NCI-H2196 treated with DMSO at 0.1 percent for 48 hours (cell line): ENCODE measurements around the gene TRA2B.
"Not testable (repeated sequence)": the region's sequence is repeated elsewhere in the genome, so short reads cannot be mapped to it uniquely, and the experiment has no call there.

Experiments used
- DNase-seq: peaks from one replicate; lab custom pipeline; 2025; ENCODE audit not compliant: unreplicated experiment; lab: John Stamatoyannopoulos, UW

TRA2B gene

GRCh38 chr3:185929192-185930151 is 8.3 kb downstream of the TRA2B start:
- no peak for DNase-seq

GRCh38 chr3:185928496-185928895 is 9.3 kb downstream of the TRA2B start:
- no peak for DNase-seq

- no peak for DNase-seq
Observed at GRCh38 chr3:185927501-185928200, 10.2 kb downstream of the TRA2B start.

GRCh38 chr3:185926445-185926844 is 11.4 kb downstream of the TRA2B start:
- no peak for DNase-seq

DNA sequence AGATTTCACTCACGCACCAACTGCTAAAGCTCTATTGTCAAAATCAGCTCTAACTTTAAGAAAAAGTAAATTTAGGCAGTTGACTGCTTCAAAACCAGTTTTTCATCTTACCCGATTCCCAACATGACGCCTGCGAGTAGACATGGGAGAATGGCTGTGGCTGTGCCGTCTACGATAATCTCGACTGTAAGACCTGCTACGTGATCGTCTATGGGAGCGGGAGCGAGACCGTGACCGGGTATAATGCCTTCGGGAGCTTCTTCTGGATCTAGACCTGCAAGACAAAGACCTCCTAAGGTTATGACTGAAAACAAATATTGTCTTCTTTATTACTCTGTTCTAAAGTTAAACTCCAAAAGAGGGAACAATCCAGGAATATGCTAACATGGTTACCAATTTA is 12.5 kb downstream of the TRA2B start:
- no peak for DNase-seq

GRCh38 chr3:185924375-185924774 is 13.4 kb downstream of the TRA2B start:
- DNase-seq: no peak

DNA sequence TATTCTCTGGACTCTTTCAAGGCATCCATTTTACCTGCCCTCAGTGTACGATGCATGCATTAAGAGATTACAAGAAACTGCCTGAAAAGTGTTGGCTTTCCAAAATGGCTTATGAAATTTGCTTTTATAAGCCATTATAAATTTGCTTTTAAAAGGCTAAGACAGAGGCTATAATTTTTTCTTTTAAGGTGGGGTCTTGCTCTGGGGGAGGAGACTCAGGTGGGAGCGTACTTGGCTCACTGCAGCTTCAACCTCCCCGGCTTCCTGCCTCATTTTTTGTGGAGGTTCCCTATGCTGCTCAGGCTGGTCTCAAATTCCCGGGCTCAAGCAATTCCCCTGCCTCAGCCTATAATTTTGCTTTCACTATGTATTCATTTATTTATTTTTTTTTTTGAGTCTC is 17.6 kb downstream of the TRA2B start:
- no peak for DNase-seq

DNA sequence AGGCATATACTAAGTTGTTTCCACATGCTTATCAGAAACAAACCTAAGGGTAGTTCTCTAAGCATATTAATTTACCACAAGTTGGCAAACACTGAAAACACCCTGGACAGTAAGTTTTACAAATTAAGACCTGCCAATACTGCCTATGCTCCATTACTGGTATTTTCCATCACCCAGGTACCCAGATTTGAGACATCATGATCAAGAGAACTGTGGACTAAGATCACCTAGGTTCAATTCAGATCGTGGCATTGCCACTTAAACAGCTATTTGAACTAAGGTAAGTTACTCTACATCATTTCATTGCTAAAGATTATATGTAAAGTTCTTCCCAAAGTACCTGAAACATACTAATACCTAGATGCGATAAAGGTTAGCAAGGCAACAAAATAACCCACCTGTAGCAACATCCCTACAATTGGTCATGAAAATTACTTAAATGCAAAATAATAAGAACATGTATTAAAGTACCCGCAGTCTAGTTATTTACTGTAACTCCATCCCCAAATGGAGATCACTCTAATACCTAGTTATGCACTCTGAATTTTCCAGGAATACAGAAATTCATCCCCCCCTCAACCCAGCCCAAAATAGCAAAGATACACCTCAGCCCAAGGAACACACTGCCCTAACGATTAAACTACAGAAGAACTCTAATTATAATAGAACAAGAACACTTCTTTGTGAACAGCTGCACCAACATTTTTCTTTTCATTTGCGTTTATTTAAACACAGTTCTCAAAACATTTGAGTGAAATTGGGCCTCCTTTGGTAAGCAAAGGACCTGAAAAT is 21.6 kb downstream of the TRA2B start:
- DNase-seq: no peak

- no peak for DNase-seq
Observed at GRCh38 chr3:185915642-185916041, 22.2 kb downstream of the TRA2B start.

DNA sequence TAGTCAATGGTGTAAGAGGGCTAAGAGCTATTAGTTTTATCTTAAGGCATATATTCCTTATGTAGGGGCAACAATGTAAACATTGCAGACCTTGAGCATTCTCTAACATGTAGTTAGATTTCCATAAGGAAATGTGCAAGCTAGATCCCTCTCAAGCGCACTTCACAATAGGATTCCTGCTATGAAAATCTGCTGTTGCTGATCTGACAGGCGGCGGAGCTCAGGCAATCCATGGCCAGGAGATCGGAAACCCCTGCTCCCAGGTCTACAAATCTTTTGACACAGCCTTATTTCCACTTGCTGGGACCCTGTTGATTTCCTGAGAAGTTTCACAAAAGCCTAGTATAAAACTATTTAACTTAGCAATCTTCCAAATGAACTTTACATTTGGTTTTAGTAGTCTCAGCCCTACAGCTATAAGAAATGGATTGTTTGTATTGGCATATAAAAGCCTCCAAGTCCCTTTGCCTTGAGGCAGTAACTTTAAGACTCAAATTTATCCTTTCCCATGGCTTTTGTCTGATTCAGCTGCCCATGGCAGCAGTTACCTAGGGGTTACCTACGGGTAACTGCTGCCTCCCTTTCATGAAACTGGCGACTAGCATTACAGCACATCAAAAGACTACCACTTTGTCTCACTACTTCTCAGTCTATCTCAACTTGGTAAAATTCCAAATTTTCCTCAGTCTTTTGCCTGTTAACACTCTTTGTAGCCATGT is 22.7 kb downstream of the TRA2B start:
- no peak for DNase-seq

GRCh38 chr3:185912929-185913901 is 24.6 kb downstream of the TRA2B start:
- no peak for DNase-seq

DNA sequence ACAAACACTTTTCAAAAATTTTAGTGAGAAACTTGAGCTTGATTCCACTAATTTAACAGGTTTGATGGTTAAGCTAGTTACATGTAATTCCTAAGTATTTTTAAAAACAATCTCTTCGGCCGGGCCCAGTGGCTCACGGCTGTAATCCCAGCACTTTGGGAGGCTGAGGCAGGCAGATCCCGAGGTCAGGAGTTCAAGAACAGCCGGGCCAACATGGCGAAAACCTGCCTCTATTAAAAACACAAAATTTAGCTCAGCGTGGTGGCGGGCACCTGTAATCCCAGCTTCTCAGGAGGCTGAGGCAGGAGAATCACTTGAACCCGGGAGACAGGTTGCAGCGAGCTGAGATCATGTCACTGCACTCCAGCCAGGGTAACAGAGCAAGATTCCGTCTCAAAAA is 25.3 kb downstream of the TRA2B start:
- no peak for DNase-seq

GRCh38 chr3:185911076-185911448 is 26.8 kb downstream of the TRA2B start:
- DNase-seq: not testable (repeated sequence)

GRCh38 chr3:185910322-185911075 is 27.3 kb downstream of the TRA2B start:
- DNase-seq: not testable (repeated sequence)

- not testable (repeated sequence) for DNase-seq
Observed at GRCh38 chr3:185909913-185910312, 27.9 kb downstream of the TRA2B start.

DNA sequence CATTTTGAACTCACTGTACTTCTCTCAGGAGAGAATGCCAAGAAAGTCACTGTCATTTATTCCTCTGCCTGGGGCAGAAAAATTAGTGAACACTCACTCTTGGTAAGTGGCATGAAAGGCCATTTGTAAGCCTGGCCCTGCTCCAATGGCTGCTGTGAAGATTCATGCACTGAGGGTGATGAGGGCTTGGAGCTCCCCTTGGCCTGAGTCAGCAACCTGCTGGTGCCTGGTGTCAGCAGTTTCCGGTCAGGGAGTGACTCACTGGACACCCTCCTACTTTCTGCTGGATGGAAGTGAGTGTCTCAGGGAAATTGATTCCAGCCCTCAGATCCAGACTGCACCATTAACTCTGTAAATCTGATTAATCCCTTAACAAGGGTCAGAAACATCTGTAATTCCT is 37.6 kb downstream of the TRA2B start:
- DNase-seq: peak; percentile 37

- DNase-seq: no peak
Observed at GRCh38 chr3:185896636-185897035, 41.2 kb downstream of the TRA2B start.

DNA sequence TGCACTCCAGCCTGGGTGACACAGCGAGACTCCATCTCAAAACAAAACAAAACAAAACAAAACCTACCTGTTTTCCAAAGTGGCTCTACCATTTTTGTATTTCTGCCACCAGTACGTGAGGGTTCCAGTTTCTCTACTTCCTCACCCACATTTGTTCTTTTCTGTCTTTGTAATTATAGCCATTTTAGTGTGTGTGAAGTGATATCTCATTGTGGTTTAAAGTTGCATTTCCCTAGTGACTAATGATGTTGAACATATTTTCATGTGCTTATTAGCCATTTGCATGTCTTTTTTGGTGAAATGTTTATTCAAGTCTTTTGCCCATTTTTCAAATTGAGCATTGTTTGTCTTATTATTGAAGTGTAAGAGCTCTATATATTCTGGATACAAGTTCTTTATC is 50.7 kb downstream of the TRA2B start:
- no peak for DNase-seq

DNA sequence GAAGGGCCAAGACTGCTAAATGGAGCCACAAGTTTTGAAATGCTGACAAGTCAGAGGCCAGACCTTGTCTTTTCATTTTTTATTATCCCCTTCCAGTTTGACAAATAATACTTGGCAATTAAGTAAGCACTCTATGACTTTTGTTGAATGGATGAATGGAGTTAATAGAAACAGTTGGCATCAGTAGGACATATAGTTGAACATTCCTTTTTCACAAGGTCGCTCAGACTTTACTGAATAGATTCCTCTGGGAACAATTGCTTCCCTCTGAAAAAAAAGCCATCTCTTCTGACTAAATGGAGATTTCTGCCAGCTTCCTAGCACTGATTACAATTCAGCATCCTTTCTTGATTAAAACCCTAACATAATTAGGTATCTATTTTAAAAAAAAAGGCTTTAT is 53.2 kb downstream of the TRA2B start:
- DNase-seq: no peak
